GM10248 (cell line): Measurements from ENCODE around the gene SELL.

Experiments used
- CTCF ChIA-PET: fragments of 300-600 bp; sonication (Branson Sonifier 250); formaldehyde crosslinking; extraction: SDS; loops from one replicate; lab custom pipeline; 2021; ENCODE audit warnings: antibody characterized with exemption; lab: Yijun Ruan, JAX
- POLR2A ChIA-PET: fragments of 350-650 bp; sonication (Branson Sonifier 250); formaldehyde crosslinking; extraction: SDS; loops from one replicate; lab custom pipeline; 2020; ENCODE audit warnings: antibody characterized with exemption; lab: Yijun Ruan, JAX
- DNase-seq: peaks from one replicate; pipeline ENCODE4 v3.0.0; 2012; ENCODE audit errors: extremely low spot score
- CTCF ChIP-seq: IDR thresholded peaks from 2 replicates; pipeline ENCODE4 v1.5.1; 2012; ENCODE audit warnings: mild to moderate bottlenecking, low read depth; ENCODE audit errors: extremely low read depth, missing control alignments, control extremely low read depth

Gene SELL

GRCh38 chr1:169653873-169654272 lies 57.5 kb downstream of the SELL start:
- no peak for DNase-seq
- CTCF ChIA-PET: no interaction called here
- POLR2A ChIA-PET: no interaction called here
- no peak for TF ChIP-seq CTCF

- no peak for DNase-seq
- ChIA-PET POLR2A (no interaction called here), CTCF (interaction anchor here (1.1 kb wide), 1 partner anchor 11 kb away, joined by 3 read pairs; no protein-coding TSS in a partner anchor)
- TF ChIP-seq CTCF: no peak
Measured at GRCh38 chr1:169651035-169651434, 60.4 kb downstream of the SELL start.

- POLR2A ChIA-PET: no interaction called here
Measured at GRCh38 chr1:169650551-169650950, 60.9 kb downstream of the SELL start.

GRCh38 chr1:169648709-169649108 lies 62.7 kb downstream of the SELL start:
- POLR2A ChIA-PET: no interaction called here
- DNase-seq: no peak
- TF ChIP-seq CTCF: no peak
- CTCF ChIA-PET: no interaction called here

More at GRCh38 chr1:169650551-169650950, 60.9 kb downstream of the SELL start:
- no peak for DNase-seq
- TF ChIP-seq CTCF: no peak
- CTCF ChIA-PET: interaction anchor here (1.0 to 1.1 kb wide), 2 partner anchors 11 to 49 kb away, joined by 3 to 4 read pairs; no protein-coding TSS in a partner anchor

- CTCF ChIA-PET: no interaction called here
- TF ChIP-seq CTCF: no peak
- POLR2A ChIA-PET: no interaction called here
- DNase-seq: no peak
Measured at GRCh38 chr1:169648187-169648586, 63.2 kb downstream of the SELL start.

DNA sequence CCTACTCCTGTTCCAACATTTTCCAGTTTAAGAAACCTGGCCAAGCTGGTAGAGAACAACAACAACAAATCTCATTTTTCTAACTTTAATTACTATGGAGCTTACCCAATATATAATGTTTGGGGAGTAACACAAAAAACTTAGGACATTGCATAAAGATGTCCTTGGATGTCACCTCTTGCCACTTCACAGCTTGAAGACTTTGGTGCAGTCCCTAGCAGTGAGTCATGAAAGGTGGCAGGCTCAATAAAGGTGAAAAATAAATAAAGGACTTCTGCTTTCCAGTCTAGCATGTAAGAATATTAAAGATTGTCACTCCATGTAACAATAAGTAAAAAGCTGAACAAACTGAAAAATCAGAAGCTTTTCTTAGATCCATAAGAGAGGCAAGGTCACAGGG lies 63.9 kb downstream of the SELL start:
- DNase-seq: no peak
- TF ChIP-seq CTCF: no peak
- CTCF ChIA-PET: no interaction called here
- POLR2A ChIA-PET: no interaction called here
